HG02884 (cell line): ENCODE results near the gene OGFOD1.

Experiments used
- ATAC-seq: cut with Tn5 transposase; IDR thresholded peaks from one replicate; pipeline ENCODE4 v1.9.1; 2021; ENCODE audit warnings: mild to moderate bottlenecking, moderate library complexity; ENCODE audit not compliant: unreplicated experiment

OGFOD1 gene

GRCh38 chr16:56426585-56426984, 24.8 kb upstream of the OGFOD1 start:
- no peak for ATAC-seq

GRCh38 chr16:56428091-56428490, 23.3 kb upstream of the OGFOD1 start:
- no peak for ATAC-seq

- no peak for ATAC-seq
These were observed 15.1 kb upstream of the OGFOD1 start for GRCh38 chr16:56436258-56436657.

- no peak for ATAC-seq
These were observed 13.3 kb upstream of the OGFOD1 start for GRCh38 chr16:56438038-56438437.

GRCh38 chr16:56447286-56447685, 4.1 kb upstream of the OGFOD1 start:
- ATAC-seq = no peak

- ATAC-seq = no peak
These were observed 3.3 kb upstream of the OGFOD1 start for GRCh38 chr16:56448005-56448404.

GRCh38 chr16:56450275-56450985, 924 bp upstream of the OGFOD1 start:
- peak; percentile 28 for ATAC-seq

- peak; percentile 35 for ATAC-seq
These were observed 667 bp downstream of the OGFOD1 start for GRCh38 chr16:56451753-56452689.

- no peak for ATAC-seq
These were observed 6.6 kb downstream of the OGFOD1 start for GRCh38 chr16:56457927-56458470.

- ATAC-seq = no peak
These were observed 8.7 kb downstream of the OGFOD1 start for GRCh38 chr16:56460101-56460500.

- no peak for ATAC-seq
These were observed 10.9 kb downstream of the OGFOD1 start for GRCh38 chr16:56462064-56462796.

- no peak for ATAC-seq
These were observed 11.8 kb downstream of the OGFOD1 start for GRCh38 chr16:56463153-56463552.

GRCh38 chr16:56466344-56466743, 15.0 kb downstream of the OGFOD1 start:
- ATAC-seq = no peak

- ATAC-seq = no peak
These were observed 17.4 kb downstream of the OGFOD1 start for GRCh38 chr16:56468800-56469199.

GRCh38 chr16:56469748-56470147, 18.4 kb downstream of the OGFOD1 start:
- ATAC-seq = no peak

- no peak for ATAC-seq
These were observed 18.9 kb downstream of the OGFOD1 start for GRCh38 chr16:56470232-56470631.

GRCh38 chr16:56470666-56471065, 19.3 kb downstream of the OGFOD1 start:
- no peak for ATAC-seq

- ATAC-seq = no peak
These were observed 23.8 kb downstream of the OGFOD1 start for GRCh38 chr16:56475201-56475600.

GRCh38 chr16:56477096-56477878, 25.9 kb downstream of the OGFOD1 start:
- ATAC-seq = no peak
